ENCODE results near the gene TAF8.
"Not testable (repeated sequence)": the region's sequence is repeated elsewhere in the genome, so short reads cannot be mapped to it uniquely, and the experiment has no call there.

The TAF8 gene

DNA sequence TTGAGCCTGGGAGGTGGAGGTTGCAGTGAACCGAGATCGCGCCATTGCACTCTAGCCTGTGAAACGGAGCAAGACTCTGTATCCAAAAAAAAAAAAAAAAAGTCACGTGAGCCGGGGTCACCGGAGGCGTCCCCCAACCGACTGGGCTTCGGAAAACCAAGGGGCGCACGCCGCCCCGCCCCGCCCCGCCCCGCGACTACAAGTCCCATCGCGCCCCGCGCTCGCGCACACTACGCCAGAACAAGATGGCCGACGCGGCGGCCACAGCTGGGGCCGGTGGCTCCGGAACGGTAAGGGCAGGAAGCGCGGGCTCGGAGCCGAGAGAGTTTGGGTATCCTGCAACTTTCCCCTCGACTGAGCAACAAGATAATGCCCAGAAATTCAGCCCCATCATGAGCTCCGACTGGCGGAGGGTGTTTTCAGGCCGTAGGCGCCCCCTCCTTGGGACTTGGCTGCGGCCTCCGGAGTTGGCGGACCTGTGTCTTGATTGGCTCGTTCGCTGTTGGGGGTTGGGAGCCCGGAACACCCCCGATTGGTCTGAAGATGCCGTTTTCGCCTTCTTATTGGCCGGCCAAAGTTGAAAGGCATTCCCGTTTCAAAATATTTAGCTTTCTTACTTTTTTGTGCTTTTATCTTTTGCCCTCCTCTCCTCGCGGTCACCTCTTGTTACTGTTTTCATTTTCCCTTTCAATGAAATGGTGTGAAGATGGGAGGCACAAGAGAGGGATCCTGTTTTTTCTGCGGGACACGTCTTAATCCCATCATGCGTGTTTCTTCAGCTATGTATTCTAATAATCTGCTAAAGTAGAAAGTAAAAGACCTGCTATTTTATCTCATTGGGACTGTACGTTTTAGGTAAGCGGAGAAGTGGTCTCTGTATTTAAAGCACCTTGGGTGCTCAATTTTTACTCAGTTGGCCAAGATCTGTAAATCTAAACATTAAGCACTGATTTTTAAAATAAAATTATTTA lies at the start of gene TAF8:
Gene TAF8, plus strand, starts transcription at position 228 of the 971 bp plus-strand sequence. Its CDS starts 18 bp downstream, at position 246.
- peak; percentile 91 for DNase-seq (ENCODE audit: low spot score)

DNA sequence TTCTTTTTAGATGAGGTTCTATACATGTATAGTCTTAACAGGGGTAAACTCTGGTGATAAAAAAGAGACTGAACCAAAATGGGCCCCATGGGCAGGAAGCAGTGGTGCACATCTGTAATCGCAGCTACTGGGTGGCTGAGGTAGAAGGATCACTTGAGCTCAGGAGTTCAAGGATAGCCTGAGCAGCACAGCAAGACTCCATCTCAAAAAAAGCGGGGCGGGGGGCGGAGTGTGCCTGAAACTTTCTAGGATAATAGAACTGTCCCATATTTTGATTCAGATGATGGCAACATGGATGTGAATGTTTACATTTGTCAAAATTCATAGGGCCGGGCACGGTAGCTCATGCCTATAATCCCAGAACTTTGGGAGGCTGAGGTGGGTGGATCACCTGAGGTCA lies 48.8 kb upstream of the TAF8 start:
- DNase-seq (ENCODE audit: low spot score) = no peak

- not testable (repeated sequence) for DNase-seq (ENCODE audit: low spot score)
Observed at GRCh38 chr6:42003658-42004057, 46.7 kb upstream of the TAF8 start.

- no peak for DNase-seq (ENCODE audit: low spot score)
Observed at GRCh38 chr6:42007286-42008137, 42.8 kb upstream of the TAF8 start.

- not testable (repeated sequence) for DNase-seq (ENCODE audit: low spot score)
Observed at GRCh38 chr6:42008138-42008528, 42.2 kb upstream of the TAF8 start.

DNA sequence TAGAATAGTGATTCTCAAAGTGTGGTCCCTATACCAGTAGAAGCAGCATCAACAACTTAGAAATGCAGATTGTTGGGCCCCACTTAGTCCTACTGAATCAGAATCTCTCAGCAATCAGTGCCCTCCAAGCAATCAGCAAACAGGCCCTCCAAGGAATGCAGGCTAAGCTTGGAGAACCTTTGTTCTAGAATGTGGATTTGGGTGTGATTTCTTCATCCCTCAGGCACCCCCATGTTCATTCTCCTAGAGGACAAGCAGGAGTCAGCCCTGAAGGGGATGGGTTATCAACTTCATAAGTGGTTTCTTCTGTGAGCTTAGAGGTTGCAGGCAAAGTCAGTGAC lies 40.5 kb upstream of the TAF8 start:
- no peak for DNase-seq (ENCODE audit: low spot score)

GRCh38 chr6:42010185-42010891 lies 40.0 kb upstream of the TAF8 start:
- no peak for DNase-seq (ENCODE audit: low spot score)

GRCh38 chr6:42010909-42011308 lies 39.4 kb upstream of the TAF8 start:
- no peak for DNase-seq (ENCODE audit: low spot score)

DNA sequence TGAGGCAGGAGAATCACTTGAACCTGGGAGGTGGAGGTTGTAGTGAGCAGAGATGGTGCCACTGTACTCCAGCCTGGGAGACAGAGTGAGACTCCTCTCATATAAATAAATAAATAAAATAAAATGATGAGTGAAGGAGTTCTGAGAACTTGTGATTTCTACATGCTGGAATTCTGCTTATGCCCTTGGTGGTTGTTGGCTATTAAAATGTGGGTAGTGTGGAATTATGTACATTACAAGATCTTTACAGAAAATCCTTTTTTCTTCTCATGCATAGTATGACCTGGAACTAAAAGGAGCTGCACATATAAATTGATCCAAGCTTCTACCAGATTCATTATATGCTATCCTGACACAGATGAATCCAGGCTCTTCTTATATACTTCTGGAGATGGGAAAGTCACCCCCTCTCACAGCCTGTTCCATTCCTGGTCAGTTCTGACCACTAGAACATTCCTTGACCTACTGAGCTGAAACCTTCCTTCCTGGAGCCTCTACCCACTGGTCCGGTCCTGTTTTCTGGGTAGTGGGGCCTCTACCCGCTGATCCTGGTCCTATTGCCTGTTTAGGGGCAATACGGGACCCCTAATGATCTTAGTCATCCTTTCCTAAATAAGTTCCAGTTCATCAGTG lies 37.7 kb upstream of the TAF8 start:
- no peak for DNase-seq (ENCODE audit: low spot score)

GRCh38 chr6:42013134-42013516 lies 37.2 kb upstream of the TAF8 start:
- no peak for DNase-seq (ENCODE audit: low spot score)

GRCh38 chr6:42017021-42017643 lies 33.2 kb upstream of the TAF8 start:
- DNase-seq (ENCODE audit: low spot score) = peak; percentile 93

DNA sequence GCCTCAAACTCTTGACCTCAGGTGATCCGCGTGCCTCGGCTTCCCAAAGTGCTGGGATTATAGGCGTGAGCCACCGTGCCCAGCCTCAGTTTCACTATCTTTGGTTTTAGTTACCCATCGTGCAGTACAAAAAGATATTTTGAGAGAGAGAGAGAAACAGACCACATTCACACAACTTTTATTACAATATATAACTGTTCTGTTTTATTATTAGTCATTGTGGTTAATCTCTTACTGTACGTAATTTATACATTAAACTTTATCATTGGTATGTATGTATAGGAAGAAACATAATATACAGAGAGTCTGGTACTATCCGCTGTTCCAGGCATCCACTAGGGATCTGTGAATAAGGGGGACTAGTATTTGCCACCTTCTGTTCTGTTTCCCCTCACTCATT lies 29.4 kb upstream of the TAF8 start:
- DNase-seq (ENCODE audit: low spot score) = no peak

DNA sequence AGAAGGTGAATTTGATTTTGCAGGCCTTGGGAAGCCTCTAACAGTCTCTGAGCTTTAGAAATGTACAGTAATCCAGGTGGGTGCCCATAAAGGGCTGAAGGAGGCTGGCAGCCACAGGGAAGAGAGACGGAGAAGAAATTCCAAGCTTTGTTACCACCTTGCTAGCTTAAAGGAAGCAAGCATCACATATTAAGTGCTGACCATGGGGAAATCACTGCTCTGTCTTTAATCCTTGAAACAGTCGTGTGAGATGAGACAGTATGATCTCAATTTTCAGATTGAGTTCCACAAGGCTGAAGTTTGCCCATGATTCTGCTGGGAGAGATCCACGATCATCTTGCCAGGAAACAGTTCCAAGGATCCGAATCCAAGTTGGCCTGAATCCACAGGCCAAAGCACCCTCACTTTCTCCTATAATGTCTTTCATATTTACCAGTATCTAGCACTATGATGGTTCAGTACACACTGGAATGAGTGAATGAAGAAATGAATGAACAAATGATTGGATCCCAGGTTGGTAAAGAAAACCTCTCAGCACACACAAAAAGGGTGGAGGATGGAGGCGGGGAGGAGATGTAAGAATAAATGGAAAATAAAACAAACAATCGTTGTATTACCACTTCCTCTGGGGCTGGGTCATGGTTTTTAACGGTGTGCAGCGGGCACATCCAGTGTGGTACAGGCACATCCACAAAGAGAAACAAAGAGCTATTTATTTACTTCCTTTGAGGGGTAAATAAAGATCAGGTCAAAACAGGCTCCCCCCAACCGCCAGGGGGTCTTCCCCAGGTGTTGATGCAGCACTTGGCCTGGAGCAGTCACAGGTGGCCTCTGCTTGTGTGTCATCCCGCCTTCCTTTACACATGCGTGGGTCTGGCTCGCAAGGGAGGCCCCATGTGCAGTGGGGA lies 28.2 kb upstream of the TAF8 start:
- no peak for DNase-seq (ENCODE audit: low spot score)

- no peak for DNase-seq (ENCODE audit: low spot score)
Observed at GRCh38 chr6:42022755-42023384, 27.5 kb upstream of the TAF8 start.

DNA sequence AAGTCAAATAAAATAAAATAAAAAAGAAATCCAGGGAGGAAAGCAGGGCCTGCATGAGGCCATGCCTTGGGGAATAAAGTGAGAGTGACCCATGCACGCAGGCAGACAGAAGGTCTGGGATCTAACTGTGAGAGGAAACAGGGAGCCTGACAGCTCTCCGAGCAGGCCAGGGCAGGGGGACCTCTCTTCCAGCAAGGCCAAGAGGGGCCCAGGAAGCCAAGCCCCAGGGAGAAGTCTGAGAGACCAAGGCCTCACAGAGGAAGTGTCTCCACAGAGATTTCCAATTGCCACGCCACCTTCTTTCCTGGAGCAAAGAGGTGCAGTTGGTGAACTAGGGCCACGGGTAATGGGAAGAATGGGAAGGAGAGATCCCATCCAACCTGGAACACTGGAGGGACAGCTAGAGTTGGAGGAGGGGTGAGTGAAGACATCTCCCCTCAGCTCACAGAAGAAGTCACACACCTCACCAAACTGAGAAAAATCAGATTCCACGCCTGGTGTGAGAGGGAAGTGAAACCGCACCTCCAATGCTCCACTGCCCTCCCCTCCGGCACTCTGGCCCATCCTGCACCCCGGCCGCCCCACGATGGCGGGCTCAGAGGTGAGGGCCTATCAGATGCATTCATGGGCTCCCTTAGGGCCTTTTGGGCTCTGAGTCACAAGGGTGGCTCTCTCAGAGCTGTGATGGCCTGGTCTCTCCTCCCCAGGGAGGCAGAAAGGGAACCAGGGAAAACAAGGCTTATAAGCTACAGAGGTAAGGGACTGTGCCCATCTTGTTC lies 25.1 kb upstream of the TAF8 start:
- no peak for DNase-seq (ENCODE audit: low spot score)

DNA sequence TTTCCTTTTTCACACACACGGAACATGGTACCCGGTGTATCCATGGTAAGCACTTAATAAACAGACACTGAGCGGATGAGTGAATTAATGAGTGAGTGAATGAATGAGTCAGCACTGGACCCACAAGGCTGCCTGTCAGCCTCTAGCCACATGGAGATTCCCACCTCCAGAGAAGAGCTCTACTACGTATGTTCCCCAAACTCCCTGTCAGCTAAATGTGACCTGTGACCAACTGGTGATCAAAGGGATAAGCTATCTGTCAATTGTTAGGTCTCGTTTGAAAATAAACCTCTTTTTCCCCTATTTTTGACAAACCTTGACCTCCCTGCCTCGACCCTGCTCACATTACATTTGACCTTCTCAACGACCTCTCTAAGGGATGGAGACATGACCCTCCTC lies 24.5 kb upstream of the TAF8 start:
- no peak for DNase-seq (ENCODE audit: low spot score)

DNA sequence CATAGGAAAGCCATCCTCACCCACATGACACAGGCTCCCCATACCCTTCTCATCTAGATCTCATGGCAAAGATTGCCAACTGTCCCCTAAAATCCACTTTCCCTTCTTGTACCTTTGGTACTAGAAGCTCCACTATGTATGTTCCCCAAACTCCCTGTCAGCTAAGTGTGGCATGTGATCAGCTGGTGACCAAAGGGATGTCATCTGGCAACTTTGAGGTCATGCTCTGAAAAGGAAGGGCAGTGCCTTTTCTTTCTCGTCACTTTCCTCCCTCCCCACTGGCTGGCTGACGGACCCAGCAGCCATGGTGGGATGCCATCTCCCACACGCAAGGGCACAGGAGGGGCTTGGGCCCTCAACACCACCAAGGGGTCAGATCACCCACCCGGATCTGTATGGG lies 23.8 kb upstream of the TAF8 start:
- DNase-seq (ENCODE audit: low spot score) = no peak

DNA sequence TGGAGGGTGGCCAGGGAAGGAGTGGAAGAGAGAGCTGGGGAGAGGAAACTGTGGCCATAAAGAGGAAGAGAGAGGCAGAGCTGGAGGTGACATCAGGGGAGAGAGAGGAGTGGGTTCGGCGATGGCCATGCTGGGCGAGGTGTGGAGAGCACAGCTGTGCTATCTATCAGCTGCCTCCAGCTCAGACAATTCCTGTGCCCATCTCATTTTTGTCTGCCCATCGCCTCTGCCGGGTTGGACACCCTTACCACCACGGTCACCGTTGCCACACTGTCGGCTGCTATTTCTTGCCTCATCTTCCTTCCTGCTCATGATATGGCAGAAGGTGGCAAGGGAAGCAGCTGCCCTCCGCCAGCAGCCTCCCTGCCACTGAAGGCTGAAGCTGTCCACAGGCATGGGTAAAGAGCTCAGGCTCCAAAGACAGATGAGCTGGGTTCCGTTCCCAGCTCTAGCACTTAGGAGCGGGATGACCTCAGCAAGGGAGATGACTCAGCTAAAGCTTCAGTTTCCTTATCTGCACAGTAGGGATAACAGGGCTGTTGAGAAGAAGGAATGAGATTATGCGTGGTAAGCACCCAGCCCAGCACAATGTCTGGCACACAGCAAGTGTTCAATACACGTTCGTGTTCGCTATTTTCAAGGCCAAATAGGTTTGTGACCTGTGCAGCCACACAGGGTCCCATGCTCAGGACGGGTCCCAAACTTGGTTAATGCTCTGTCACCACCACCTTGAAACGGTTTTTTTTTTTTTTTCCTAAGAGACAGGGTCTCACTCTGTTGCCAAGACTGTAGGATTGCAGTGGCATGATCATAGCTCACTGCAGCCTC lies 21.9 kb upstream of the TAF8 start:
- DNase-seq (ENCODE audit: low spot score) = peak; percentile 96

Data from hematopoietic multipotent progenitor cell treated with erythropoietin and hydrocortisone succinate and interleukin-3 and kit ligand, for 15 days (in vitro differentiated cells).